Mammary epithelial cell (primary cell): ENCODE results near the gene LCA5.

Source experiments
- EZH2 ChIP-seq: IDR thresholded peaks from 2 replicates; pipeline ENCODE4 v1.6.1; 2012; ENCODE audit warnings: low read length, inconsistent platforms, borderline replicate concordance
- TF ChIP-seq, protein P1 (sequence below), 2 donors: IDR thresholded peaks in 1 of 2; conservative IDR thresholded peaks in 1 of 2; 2 replicates each; pipeline ENCODE4 v1.5.1; 2011 to 2012; ENCODE audit warnings: inconsistent platforms in 2 of 2, low read length in 2 of 2, mild to moderate bottlenecking in 2 of 2, control low read depth in 1 of 2, low read depth in 1 of 2; ENCODE audit not compliant: insufficient read depth in 1 of 2; ENCODE audit errors: extremely low read depth in 1 of 2

DNA sequence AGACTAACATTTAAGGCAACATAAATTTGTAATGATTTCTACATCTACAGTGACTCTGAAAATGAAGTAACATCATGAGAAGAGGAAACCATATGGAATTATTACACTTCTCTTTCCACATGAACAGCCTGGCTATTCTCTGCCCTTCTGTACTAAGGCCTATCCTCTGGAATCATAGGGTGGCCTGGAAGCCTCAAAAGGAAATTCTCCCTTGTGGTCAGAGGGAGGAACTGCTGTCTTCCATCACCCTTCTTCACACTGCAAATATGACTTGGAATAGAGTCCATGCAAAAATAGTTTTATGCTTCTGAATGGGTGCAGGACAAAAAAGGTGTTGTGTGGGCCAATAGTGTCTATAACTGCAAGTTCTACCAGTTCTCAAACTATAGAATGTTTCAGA lies 49.3 kb upstream of the LCA5 start:
- TF ChIP-seq, protein P1, sequence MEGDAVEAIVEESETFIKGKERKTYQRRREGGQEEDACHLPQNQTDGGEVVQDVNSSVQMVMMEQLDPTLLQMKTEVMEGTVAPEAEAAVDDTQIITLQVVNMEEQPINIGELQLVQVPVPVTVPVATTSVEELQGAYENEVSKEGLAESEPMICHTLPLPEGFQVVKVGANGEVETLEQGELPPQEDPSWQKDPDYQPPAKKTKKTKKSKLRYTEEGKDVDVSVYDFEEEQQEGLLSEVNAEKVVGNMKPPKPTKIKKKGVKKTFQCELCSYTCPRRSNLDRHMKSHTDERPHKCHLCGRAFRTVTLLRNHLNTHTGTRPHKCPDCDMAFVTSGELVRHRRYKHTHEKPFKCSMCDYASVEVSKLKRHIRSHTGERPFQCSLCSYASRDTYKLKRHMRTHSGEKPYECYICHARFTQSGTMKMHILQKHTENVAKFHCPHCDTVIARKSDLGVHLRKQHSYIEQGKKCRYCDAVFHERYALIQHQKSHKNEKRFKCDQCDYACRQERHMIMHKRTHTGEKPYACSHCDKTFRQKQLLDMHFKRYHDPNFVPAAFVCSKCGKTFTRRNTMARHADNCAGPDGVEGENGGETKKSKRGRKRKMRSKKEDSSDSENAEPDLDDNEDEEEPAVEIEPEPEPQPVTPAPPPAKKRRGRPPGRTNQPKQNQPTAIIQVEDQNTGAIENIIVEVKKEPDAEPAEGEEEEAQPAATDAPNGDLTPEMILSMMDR (conservative IDR thresholded peaks at IDR 0.05 in 1 of 2, IDR thresholded peaks at IDR 0.05 in 1 of 2; ENCODE audit: extremely low read depth in 1 of 2, insufficient read depth in 1 of 2, low read depth in 1 of 2, low read length in 2 of 2) = peak; percentile 55 to 59
- TF ChIP-seq EZH2 = no peak
